Neuron (in vitro differentiated cells): ENCODE data around the gene STK36.

Experiments used
- H2AFZ ChIP-seq: one replicate; pipeline ENCODE4 v1.6.1; 2013; ENCODE audit warnings: low read depth, mild to moderate bottlenecking, inconsistent platforms, low read length, moderate library complexity
- H3K27me3 ChIP-seq: one replicate; pipeline ENCODE4 v1.6.1; 2013; ENCODE audit warnings: low read length; ENCODE audit not compliant: insufficient read depth
- H3K36me3 ChIP-seq: one replicate; pipeline ENCODE4 v1.6.1; 2013; ENCODE audit warnings: low read length; ENCODE audit not compliant: insufficient read depth
- H3K4me1 ChIP-seq: one replicate; pipeline ENCODE4 v1.6.1; 2013; ENCODE audit warnings: low read length; ENCODE audit not compliant: insufficient read depth
- H3K4me3 ChIP-seq: 2 replicates; pipeline ENCODE4 v1.5.1; 2013; ENCODE audit warnings: mild to moderate bottlenecking, low read length, moderate library complexity
- H3K9me3 ChIP-seq: one replicate; pipeline ENCODE4 v1.6.1; 2013; ENCODE audit warnings: low read length

The STK36 gene

GRCh38 chr2:218713922-218714321 is 42.0 kb downstream of the STK36 start:
- H3K4me1 ChIP-seq = peaks cover 7% of the 10 kb centered on the region
- no peak overlapping the region for H3K4me3 ChIP-seq
- no peak overlapping the region for H2AFZ ChIP-seq
- peaks cover 26% of the 10 kb centered on the region for H3K36me3 ChIP-seq
- H3K9me3 ChIP-seq = no peaks in the 10 kb centered on the region
- H3K27me3 ChIP-seq = no peaks in the 10 kb centered on the region

GRCh38 chr2:218716070-218716469 is 44.2 kb downstream of the STK36 start:
- peaks cover 2% of the 10 kb centered on the region for H3K9me3 ChIP-seq
- peaks cover 7% of the 10 kb centered on the region for H3K4me1 ChIP-seq
- H2AFZ ChIP-seq = no peak overlapping the region
- H3K27me3 ChIP-seq = no peaks in the 10 kb centered on the region
- peaks cover 37% of the 10 kb centered on the region for H3K36me3 ChIP-seq
- H3K4me3 ChIP-seq = no peak overlapping the region

DNA sequence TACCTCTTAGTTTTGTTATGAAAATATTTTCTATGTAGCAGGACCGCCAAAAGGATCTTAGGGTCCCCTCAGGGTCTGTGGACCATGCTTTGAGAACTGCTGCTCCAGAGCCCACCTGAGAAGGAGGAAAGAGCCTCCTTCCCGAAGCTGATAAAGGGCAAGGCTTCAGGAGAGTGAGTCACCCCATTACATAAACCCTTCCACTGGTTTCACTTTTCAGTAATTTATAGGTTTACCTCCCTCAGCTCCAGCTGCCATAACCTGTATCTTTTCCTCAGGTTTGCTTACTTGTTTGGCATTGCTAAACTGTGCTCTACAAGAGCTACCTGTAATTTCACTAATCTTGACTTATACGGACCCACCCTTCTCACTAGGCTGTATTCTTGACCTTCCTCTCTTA is 45.4 kb downstream of the STK36 start:
- H2AFZ ChIP-seq = no peak overlapping the region
- H3K36me3 ChIP-seq = peaks cover 37% of the 10 kb centered on the region
- H3K9me3 ChIP-seq = peaks cover 2% of the 10 kb centered on the region
- no peaks in the 10 kb centered on the region for H3K4me1 ChIP-seq
- no peaks in the 10 kb centered on the region for H3K27me3 ChIP-seq
- H3K4me3 ChIP-seq = no peak overlapping the region

GRCh38 chr2:218718058-218718457 is 46.2 kb downstream of the STK36 start:
- H3K4me1 ChIP-seq = no peaks in the 10 kb centered on the region
- H3K9me3 ChIP-seq = peaks cover 2% of the 10 kb centered on the region
- no peaks in the 10 kb centered on the region for H3K27me3 ChIP-seq
- no peak overlapping the region for H3K4me3 ChIP-seq
- peaks cover 37% of the 10 kb centered on the region for H3K36me3 ChIP-seq
- H2AFZ ChIP-seq = no peak overlapping the region

DNA sequence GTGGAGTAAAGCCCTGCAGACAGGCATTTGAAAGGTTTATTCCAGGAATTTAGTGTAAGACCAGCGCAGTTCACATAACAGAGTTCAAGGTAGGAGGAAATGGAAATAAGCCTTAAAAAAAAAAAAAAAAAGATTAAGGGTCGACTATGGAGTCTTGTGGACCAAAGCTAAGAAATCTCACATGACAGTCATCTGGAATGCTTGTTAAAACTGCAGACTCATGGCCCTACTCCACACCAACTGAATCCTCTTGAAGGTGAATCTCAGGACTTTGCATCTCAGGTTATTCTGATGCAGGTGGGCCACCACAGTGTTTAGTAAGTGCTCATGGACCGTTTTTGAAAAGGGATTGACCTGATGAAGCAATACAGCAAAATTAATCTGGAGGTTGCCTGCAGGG is 47.6 kb downstream of the STK36 start:
- H3K36me3 ChIP-seq = peaks cover 32% of the 10 kb centered on the region
- H3K4me3 ChIP-seq = no peak overlapping the region
- no peaks in the 10 kb centered on the region for H3K27me3 ChIP-seq
- no peaks in the 10 kb centered on the region for H3K4me1 ChIP-seq
- H2AFZ ChIP-seq = no peak overlapping the region
- H3K9me3 ChIP-seq = peaks cover 3% of the 10 kb centered on the region

DNA sequence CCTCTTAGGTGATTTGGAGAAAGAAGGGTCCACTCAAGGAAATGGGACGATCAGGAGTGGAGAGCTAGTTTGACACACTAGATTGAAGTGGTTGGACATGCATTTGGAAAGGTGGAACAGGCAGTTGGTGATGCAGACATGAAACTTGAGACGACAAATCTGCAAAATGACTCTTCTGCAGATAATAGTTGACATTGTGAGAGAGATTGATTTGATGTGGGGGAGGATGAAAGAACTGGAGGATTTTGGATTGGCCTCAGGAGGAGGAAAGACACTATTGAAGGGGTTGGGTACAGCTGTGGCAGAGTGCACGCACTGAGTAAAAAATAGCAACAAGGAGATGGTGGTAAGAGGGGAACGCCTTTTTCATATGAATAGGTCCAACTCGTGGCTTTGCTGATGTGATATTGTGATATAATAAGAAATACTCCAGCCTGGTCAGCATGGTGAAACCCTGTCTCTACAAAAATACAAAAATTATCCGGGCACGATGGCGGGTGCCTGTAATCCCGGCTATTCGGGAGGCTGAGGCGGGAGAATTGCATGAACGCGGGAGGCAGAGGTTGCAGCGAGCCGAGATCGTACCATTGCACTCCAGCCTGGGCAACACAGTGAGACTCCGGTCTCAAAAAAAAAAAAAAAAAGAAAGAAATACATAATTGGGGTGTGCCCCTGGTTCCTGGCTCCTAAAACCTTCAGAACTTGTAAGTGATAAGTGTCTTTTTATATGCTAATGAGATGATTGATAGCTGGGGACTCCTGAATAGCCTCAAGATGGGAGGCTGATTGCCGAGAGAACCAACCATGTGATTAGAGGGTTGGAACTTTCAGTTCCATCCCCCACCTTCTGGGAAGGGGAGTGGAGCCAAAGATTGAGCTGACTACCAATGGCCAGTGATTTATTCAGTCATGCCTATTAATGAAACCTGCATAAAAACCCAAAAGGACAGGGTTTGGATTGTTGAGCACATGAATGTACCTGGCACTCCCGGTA is 48.5 kb downstream of the STK36 start:
- no peak overlapping the region for H3K4me3 ChIP-seq
- no peak overlapping the region for H2AFZ ChIP-seq
- H3K4me1 ChIP-seq = no peaks in the 10 kb centered on the region
- H3K27me3 ChIP-seq = no peaks in the 10 kb centered on the region
- peaks cover 4% of the 10 kb centered on the region for H3K9me3 ChIP-seq
- H3K36me3 ChIP-seq = peaks cover 29% of the 10 kb centered on the region

- Histone ChIP-seq H3K4me1 (no peaks in the 10 kb centered on the region), H3K27me3 (no peaks in the 10 kb centered on the region), H3K36me3 (peaks cover 22% of the 10 kb centered on the region), H3K9me3 (peaks cover 4% of the 10 kb centered on the region), H3K4me3 (no peak overlapping the region), H2AFZ (no peak overlapping the region)
Measured at GRCh38 chr2:218721488-218721887, 49.6 kb downstream of the STK36 start.

DNA sequence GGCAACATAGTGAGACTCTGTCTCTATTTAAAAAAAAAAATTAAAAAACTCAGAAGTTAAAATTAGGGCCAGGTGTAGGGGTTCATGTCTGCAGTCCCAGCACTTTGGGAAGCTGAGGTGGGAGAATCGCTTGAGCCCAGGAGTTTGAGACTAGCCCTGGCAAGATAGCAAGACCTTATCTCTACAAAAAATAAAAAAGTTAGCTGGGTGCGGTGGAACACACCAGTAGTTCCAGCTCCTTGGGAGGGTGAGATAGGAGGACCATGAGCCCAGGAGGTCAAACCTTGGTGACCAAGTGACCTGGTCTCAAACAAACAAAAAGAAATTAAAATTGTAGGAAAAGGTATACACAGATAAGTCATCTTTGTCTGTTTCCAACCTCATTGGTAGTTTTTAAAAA is 50.0 kb downstream of the STK36 start:
- Histone ChIP-seq H3K4me1 (no peaks in the 10 kb centered on the region), H3K4me3 (no peak overlapping the region), H2AFZ (no peak overlapping the region), H3K9me3 (peaks cover 7% of the 10 kb centered on the region), H3K27me3 (no peaks in the 10 kb centered on the region), H3K36me3 (peaks cover 18% of the 10 kb centered on the region)

DNA sequence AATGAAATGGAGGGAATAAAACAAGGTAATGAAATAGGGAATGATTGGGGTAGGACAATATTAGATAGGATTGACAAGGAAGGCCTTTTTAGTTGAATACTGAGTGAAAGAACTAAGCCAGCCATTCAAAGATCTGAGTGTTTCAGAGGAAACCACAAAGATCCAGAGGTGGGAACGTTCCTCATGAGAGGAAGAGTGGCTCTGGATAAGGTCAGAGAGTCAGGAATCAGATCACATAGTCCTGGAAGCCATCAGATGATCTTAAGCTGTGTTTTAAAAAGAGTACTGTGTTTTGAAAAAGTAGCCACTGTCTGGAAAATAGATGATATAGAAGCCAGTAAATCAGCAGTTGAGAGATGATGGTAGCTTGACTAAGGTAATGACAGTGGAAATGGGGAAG is 50.5 kb downstream of the STK36 start:
- H3K36me3 ChIP-seq = peaks cover 15% of the 10 kb centered on the region
- no peaks in the 10 kb centered on the region for H3K27me3 ChIP-seq
- H3K4me1 ChIP-seq = no peaks in the 10 kb centered on the region
- peaks cover 9% of the 10 kb centered on the region for H3K9me3 ChIP-seq
- no peak overlapping the region for H3K4me3 ChIP-seq
- no peak overlapping the region for H2AFZ ChIP-seq

GRCh38 chr2:218722876-218723785 is 51.2 kb downstream of the STK36 start:
- no peaks in the 10 kb centered on the region for H3K27me3 ChIP-seq
- no peak overlapping the region for H3K4me3 ChIP-seq
- H3K36me3 ChIP-seq = peaks cover 11% of the 10 kb centered on the region
- no peak overlapping the region for H2AFZ ChIP-seq
- H3K4me1 ChIP-seq = no peaks in the 10 kb centered on the region
- peaks cover 12% of the 10 kb centered on the region for H3K9me3 ChIP-seq

DNA sequence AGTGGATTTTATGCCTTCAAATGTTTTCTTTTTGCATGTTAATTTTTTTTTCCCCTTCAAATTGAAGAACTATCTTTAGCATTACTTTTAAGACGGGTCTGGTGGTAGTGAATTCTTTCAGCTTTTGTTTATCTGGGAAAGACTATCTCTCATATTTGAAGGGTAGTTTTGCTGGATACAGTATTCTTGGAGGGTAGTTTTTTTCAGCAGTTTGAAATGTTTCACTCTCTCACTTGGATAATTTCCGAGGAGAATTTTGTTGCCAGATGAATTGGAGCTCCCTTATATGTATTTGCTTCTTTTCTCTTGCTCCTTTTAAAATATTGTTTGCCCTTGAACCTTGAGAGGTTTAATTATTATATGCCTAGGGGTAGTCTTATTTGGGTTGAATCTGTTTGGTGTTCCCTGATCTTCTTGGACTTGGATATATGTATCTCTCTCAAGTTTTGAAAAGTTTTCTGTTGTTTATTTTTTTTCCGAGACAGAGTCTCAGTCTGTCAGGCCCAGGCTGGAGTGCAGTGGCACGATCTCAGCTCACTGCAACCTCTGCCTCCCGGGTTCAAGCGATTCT is 54.2 kb downstream of the STK36 start:
- Histone ChIP-seq H3K4me3 (no peak overlapping the region), H3K36me3 (peaks cover 4% of the 10 kb centered on the region), H3K27me3 (no peaks in the 10 kb centered on the region), H3K4me1 (no peaks in the 10 kb centered on the region), H2AFZ (no peak overlapping the region), H3K9me3 (peaks cover 14% of the 10 kb centered on the region)

GRCh38 chr2:218727502-218728165 is 55.7 kb downstream of the STK36 start:
- Histone ChIP-seq H3K9me3 (peaks cover 14% of the 10 kb centered on the region), H3K4me3 (no peak overlapping the region), H3K4me1 (peaks cover 6% of the 10 kb centered on the region), H2AFZ (no peak overlapping the region), H3K36me3 (peaks cover 4% of the 10 kb centered on the region), H3K27me3 (no peaks in the 10 kb centered on the region)
